ENCODE data around the gene MACROD2.

Gene MACROD2

GRCh38 chr20:14488212-14488611 is 492.9 kb downstream of the MACROD2 start:
- DNase-seq, result no peak

- no peak for DNase-seq
These were observed 493.6 kb downstream of the MACROD2 start for GRCh38 chr20:14488756-14489479.

GRCh38 chr20:14489544-14489943 is 494.2 kb downstream of the MACROD2 start:
- no peak for DNase-seq

DNA sequence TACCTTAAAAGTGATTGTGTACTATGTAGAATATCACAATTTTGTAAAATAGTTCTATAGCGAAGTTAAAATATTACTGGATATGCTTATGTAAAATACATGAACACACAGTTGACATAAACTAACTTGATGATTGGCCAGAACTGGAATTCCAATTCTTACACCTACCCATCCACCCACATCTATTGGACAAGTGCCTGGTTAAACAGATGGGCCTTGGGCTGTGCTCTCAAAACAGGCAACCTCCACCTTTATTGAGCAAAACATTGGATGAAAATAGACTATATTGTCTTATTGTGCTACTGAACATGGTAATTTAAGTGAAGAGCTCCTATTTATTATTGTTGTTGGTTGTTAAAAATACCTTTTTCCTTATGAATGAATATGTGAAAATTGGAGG is 496.1 kb downstream of the MACROD2 start:
- DNase-seq, result no peak

GRCh38 chr20:14493408-14493807 is 498.1 kb downstream of the MACROD2 start:
- DNase-seq, result no peak

- no peak for DNase-seq
These were observed 499.0 kb downstream of the MACROD2 start for GRCh38 chr20:14494355-14494754.

GRCh38 chr20:14495066-14495465 is 499.8 kb downstream of the MACROD2 start:
- no peak for DNase-seq

DNA sequence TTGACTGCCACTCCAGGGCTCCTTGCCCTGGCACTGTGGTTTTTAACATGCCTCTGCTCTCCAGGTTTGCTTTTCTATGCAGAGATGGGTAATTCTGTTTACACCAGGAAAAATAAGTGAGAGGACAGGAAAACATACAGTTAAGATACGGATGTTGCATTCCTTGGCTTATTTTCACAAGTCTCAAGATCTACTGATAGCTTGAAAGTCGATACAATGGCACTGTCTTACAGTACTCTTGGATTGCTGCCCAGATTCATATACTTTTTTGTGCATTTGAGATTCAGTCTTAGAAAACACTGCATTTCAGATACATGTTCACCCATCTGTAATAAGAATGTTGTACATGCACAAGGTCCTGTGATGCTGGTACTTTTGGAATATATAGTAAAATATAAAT is 501.7 kb downstream of the MACROD2 start:
- DNase-seq, result no peak

DNA sequence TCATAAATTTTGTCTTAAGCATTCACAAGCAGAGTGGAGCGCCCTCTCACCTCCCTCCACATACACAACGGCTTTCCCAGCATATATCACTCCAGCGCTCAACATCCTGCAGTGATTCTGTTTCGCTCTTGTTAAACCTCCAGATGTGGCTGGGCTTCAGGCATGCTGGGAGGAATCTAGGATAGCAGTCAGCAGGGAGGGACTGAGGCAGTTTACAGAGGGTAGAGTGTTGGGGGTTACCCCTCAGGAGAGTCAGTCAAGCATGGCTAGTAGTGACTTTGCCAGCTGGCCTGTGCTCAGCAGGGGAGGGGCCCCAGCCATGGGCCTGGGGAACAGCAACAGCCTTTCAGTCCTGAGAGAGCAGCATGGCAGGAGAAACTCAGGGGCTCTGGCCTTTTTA is 503.5 kb downstream of the MACROD2 start:
- DNase-seq, result no peak

- no peak for DNase-seq
These were observed 510.2 kb downstream of the MACROD2 start for GRCh38 chr20:14505476-14505875.

DNA sequence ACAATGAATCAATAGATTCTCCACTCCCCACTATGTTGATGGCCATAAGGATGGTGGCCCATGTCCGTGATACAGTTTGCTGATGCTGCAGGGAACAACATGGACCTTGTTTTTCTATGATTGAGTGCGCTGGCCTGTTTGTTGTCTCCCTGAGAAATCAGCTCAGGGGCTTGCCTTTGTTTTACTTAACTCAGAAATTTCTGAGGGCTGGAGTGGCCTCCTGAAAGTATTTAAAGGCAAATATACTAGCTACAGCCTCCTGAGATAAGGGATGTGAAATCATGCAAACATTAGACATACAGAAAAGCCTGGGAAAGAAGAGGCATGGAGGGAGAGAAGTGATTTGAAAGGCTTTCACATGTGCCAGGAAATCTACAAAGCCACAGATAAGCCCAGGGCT is 512.4 kb downstream of the MACROD2 start:
- no peak for DNase-seq

GRCh38 chr20:14510341-14510740 is 515.0 kb downstream of the MACROD2 start:
- DNase-seq, result no peak

DNA sequence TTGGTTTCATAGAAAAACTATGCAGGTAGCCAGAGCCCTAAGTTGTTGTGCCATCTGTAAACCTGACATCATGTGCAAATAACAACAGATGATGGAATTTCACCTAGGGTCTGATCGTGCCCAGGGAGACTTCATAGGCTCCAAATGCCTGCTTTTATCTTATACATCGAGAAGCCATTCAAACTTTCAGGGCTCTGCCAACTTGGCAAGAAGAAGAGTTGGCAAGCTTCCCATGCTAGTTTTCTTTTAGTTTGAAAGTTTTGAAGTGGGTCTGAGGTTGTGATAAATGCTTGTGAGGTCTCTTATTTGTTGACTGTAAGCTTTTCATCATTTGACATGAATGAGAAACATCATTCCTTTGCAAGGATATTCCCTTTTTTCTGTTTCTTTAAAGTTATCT is 517.5 kb downstream of the MACROD2 start:
- no peak for DNase-seq

- DNase-seq, result no peak
These were observed 523.3 kb downstream of the MACROD2 start for GRCh38 chr20:14518648-14519047.

- no peak for DNase-seq
These were observed 525.7 kb downstream of the MACROD2 start for GRCh38 chr20:14521016-14521415.

DNA sequence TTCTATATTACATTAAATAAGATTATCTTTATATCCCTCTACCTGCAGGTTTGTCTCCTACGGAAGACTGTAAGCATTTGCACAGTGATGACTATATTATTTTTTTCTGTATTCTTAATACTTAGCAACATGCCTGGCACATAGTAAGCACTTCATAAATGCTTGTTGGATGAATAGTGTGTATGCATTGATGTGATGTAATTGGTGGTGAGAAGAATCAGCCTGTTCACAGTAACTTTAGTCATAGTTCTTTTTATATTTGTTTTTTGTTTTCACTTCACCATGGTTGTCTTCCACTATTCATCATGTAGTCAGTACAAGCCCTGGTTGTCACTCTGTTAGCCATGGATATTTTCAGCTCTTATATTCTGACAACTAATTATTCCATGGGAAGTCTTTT is 526.1 kb downstream of the MACROD2 start:
- DNase-seq, result no peak

- no peak for DNase-seq
These were observed 527.3 kb downstream of the MACROD2 start for GRCh38 chr20:14522595-14522994.

DNA sequence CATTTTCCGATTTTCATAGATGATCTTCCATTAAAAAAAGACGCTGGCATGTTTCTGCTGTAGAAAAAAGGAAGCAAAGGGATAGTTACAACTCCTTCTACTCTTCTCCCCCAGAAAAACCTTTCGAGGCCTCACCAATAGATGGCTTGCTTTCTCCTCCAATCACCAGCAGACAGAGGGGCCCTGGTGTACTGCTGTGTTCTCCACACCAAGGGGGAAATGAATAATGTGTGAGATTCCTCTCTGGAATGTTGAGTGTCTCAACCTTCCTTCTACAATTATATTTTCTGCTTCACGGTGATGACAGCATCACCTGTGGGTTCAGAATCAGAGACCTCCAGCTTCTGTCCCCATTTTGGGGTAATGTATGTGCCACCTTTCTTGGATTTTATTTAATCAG is 527.8 kb downstream of the MACROD2 start:
- DNase-seq, result no peak

GRCh38 chr20:14525426-14525825 is 530.1 kb downstream of the MACROD2 start:
- DNase-seq, result no peak

DNA sequence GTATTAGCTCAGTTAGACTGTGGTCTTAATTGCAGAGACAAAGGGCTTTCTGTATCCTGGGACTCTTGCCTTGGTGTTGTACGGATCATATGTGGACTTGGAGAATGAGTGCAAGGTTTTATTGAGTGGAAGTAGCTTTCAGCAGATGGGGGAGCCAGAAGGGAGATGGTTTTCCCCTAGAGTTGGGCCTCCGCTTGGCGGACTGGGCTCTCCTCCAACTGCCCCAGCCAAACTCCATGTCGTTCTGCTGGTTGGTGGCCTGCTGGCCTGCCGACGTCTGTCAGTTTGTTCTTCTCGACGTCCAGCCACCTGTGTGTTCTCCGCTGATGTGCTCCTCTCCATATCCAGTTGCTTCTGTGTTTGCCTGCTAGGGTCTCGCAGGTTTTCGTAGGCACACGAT is 531.6 kb downstream of the MACROD2 start:
- no peak for DNase-seq

DNA sequence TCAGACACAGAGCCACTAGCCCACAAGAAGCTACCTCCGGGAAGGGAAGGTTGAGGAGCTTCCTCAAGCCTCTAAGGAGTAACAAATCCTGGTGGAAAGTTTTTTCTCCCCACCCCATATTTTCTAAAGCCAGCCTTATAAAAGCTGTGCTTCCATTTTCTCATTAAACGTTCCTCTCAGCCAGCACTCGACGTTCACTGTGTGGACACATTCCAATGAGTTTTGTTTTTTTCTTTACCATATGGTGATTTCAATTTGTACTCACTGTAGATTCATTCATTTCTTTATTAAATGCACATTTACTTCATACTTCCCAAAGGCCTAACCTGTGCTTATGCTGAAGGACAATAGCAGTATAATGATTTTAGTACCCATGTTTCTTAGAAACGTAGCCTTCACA is 536.5 kb downstream of the MACROD2 start:
- no peak for DNase-seq

GRCh38 chr20:14536738-14537137 is 541.4 kb downstream of the MACROD2 start:
- DNase-seq, result no peak

DNA sequence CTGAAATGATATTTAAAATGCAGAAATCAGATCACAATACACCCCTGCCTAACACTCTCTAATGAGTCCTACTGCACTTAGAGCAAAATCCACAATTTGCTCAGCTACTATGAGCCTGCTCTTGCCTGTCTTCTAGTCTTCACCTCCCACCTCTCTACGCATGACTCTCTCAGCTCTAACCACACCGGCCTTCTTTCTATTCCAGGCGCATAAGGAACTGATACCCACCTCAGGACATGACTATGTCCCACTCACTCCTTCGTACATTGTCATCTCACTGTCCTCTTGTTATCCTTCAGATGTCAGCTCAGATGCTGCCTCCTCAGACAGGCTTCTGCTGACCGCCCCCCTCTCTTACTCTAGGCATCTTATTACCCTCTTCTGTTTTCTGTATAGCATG is 543.1 kb downstream of the MACROD2 start:
- DNase-seq, result no peak

DNA sequence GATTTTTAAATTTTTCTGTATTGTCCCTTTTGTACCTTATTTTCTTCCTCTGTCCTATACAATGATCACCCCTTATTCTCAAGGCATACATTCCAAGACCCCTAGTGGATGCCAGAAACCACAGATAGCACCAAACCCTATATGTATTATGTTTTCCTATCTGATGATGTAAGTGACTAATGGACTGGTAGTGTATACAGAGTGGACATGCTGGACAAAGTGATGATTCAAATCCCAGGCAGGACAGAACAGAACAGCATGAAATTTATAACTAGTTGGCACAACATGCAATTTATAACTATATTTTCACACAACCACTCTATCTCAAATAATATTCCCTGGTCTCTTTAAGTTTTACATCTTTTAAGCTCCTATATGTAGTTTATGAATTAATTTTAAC is 547.7 kb downstream of the MACROD2 start:
- no peak for DNase-seq

- DNase-seq, result no peak
These were observed 549.4 kb downstream of the MACROD2 start for GRCh38 chr20:14544688-14545087.
